Mesendoderm (in vitro differentiated cells): Measurements from ENCODE around the gene ARHGEF4.

Experiments
- DNase-seq: peaks from one replicate; pipeline ENCODE4 v3.0.0; 2013
- H2AK5ac ChIP-seq: 2 replicates; pipeline ENCODE4 v1.6.1; 2013; ENCODE audit warnings: low read length, inconsistent platforms
- H2BK120ac ChIP-seq: 2 replicates; pipeline ENCODE4 v1.6.1; 2013; ENCODE audit warnings: low read depth, mild to moderate bottlenecking, low read length, moderate library complexity, mixed read lengths
- H2BK15ac ChIP-seq: replicated peaks from 2 replicates; pipeline ENCODE4 v1.6.1; 2013; ENCODE audit warnings: low read depth, mild to moderate bottlenecking, moderate library complexity
- H2BK5ac ChIP-seq: 2 replicates; pipeline ENCODE4 v1.6.1; 2013; ENCODE audit warnings: low read length, inconsistent platforms
- H3K18ac ChIP-seq: 2 replicates; pipeline ENCODE4 v1.6.1; 2013; ENCODE audit warnings: mild to moderate bottlenecking, low read length, mixed read lengths
- H3K23ac ChIP-seq: one replicate; pipeline ENCODE4 v1.6.1; 2013; ENCODE audit warnings: low read length
- H3K27ac ChIP-seq: 2 replicates; pipeline ENCODE4 v1.5.1; 2013; ENCODE audit warnings: low read depth, mild to moderate bottlenecking, inconsistent platforms, low read length, moderate library complexity
- H3K27me3 ChIP-seq: 2 replicates; pipeline ENCODE4 v1.6.1; 2013; ENCODE audit warnings: low read length, control low read depth, mild to moderate bottlenecking, inconsistent platforms; ENCODE audit not compliant: insufficient read depth, poor library complexity
- H3K36me3 ChIP-seq: 2 replicates; pipeline ENCODE4 v1.6.1; 2013; ENCODE audit warnings: low read length, inconsistent platforms; ENCODE audit not compliant: control insufficient read depth, insufficient read depth
- H3K4ac ChIP-seq: one replicate; pipeline ENCODE4 v1.6.1; 2013; ENCODE audit warnings: low read depth, mild to moderate bottlenecking, low read length, moderate library complexity
- H3K4me1 ChIP-seq: 2 replicates; pipeline ENCODE4 v1.6.1; 2013; ENCODE audit warnings: low read depth, low read length, inconsistent platforms; ENCODE audit not compliant: control insufficient read depth
- H3K4me2 ChIP-seq: 2 replicates; pipeline ENCODE4 v1.6.1; 2013; ENCODE audit warnings: low read length
- H3K4me3 ChIP-seq: 2 replicates; pipeline ENCODE4 v1.5.1; 2013; ENCODE audit warnings: mild to moderate bottlenecking, low read length
- H3K56ac ChIP-seq: one replicate; pipeline ENCODE4 v1.6.1; 2013; ENCODE audit warnings: low read length
- H3K79me1 ChIP-seq: 2 replicates; pipeline ENCODE4 v1.6.1; 2013; ENCODE audit warnings: low read length, inconsistent platforms
- H3K79me2 ChIP-seq: 2 replicates; pipeline ENCODE4 v1.6.1; 2013; ENCODE audit warnings: mild to moderate bottlenecking, low read length; ENCODE audit not compliant: control insufficient read depth, insufficient read depth
- H3K9ac ChIP-seq: 2 replicates; pipeline ENCODE4 v1.6.1; 2013; ENCODE audit warnings: low read length, inconsistent platforms
- H4K5ac ChIP-seq: one replicate; pipeline ENCODE4 v1.6.1; 2013; ENCODE audit warnings: low read length
- H4K8ac ChIP-seq: one replicate; pipeline ENCODE4 v1.6.1; 2013; ENCODE audit warnings: low read depth, mild to moderate bottlenecking, control low read depth, low read length, moderate library complexity
- WGBS: extraction: QIAGEN DNeasy Blood & Tissue Kit; methylation state at CpG from one replicate; pipeline ENCODE4 v1.1.7; 2013; ENCODE audit warnings: low lambda C conversion rate, missing lambda C conversion rate; ENCODE audit not compliant: insufficient coverage; ENCODE audit errors: extremely low coverage; 5-methylcytosine and 5-hydroxymethylcytosine counted together

Gene ARHGEF4

GRCh38 chr2:131037398-131038257, 200.9 kb downstream of the ARHGEF4 start:
- Histone ChIP-seq H4K8ac (no peak overlapping the region), H2AK5ac (no peak overlapping the region), H4K5ac (no peak overlapping the region), H3K18ac (no peak overlapping the region), H2BK5ac (no peak overlapping the region), H3K27ac (no peak overlapping the region), H3K23ac (no peak overlapping the region), H3K4me3 (no peak overlapping the region), H3K36me3 (no peaks in the 10 kb centered on the region), H3K4me2 (no peak overlapping the region), H3K56ac (no peak overlapping the region), H2BK15ac (no peak overlapping the region), H2BK120ac (no peak overlapping the region), H3K4ac (no peak overlapping the region), H3K79me2 (no peaks in the 10 kb centered on the region), H3K4me1 (peaks cover 2% of the 10 kb centered on the region), H3K79me1 (no peaks in the 10 kb centered on the region), H3K27me3 (peaks cover 5% of the 10 kb centered on the region), H3K9ac (no peak overlapping the region)
- peak; percentile 19 for DNase-seq
- no CpG with 5 or more reads among the region's 6 CpGs for WGBS

GRCh38 chr2:131038258-131039100, 201.8 kb downstream of the ARHGEF4 start:
- H2AK5ac ChIP-seq, result no peak overlapping the region
- no peaks in the 10 kb centered on the region for H3K36me3 ChIP-seq
- H3K18ac ChIP-seq, result no peak overlapping the region
- no peaks in the 10 kb centered on the region for H3K79me2 ChIP-seq
- no peak overlapping the region for H3K4ac ChIP-seq
- H3K9ac ChIP-seq, result no peak overlapping the region
- no CpG with 5 or more reads among the region's 17 CpGs for WGBS
- peaks cover 2% of the 10 kb centered on the region for H3K4me1 ChIP-seq
- H3K23ac ChIP-seq, result no peak overlapping the region
- H2BK120ac ChIP-seq, result no peak overlapping the region
- H2BK15ac ChIP-seq, result no peak overlapping the region
- H3K4me3 ChIP-seq, result no peak overlapping the region
- H4K5ac ChIP-seq, result no peak overlapping the region
- no peak overlapping the region for H3K27ac ChIP-seq
- no peak overlapping the region for H3K4me2 ChIP-seq
- no peaks in the 10 kb centered on the region for H3K79me1 ChIP-seq
- no peak overlapping the region for H3K56ac ChIP-seq
- peaks cover 5% of the 10 kb centered on the region for H3K27me3 ChIP-seq
- no peak for DNase-seq
- H2BK5ac ChIP-seq, result no peak overlapping the region
- H4K8ac ChIP-seq, result no peak overlapping the region

- Histone ChIP-seq H3K23ac (no peak overlapping the region), H3K36me3 (no peaks in the 10 kb centered on the region), H2BK120ac (no peak overlapping the region), H2BK5ac (no peak overlapping the region), H3K4me1 (peaks cover 2% of the 10 kb centered on the region), H3K79me1 (no peaks in the 10 kb centered on the region), H3K4me3 (no peak overlapping the region), H3K4me2 (no peak overlapping the region), H2BK15ac (no peak overlapping the region), H3K27ac (no peak overlapping the region), H3K56ac (no peak overlapping the region), H3K18ac (no peak overlapping the region), H2AK5ac (no peak overlapping the region), H4K5ac (no peak overlapping the region), H3K4ac (no peak overlapping the region), H3K9ac (no peak overlapping the region), H3K27me3 (peaks cover 5% of the 10 kb centered on the region), H3K79me2 (no peaks in the 10 kb centered on the region), H4K8ac (no peak overlapping the region)
- WGBS, result no CpG with 5 or more reads among the region's 9 CpGs
- no peak for DNase-seq
These were observed 202.4 kb downstream of the ARHGEF4 start for GRCh38 chr2:131039101-131039440.

GRCh38 chr2:131039535-131039907, 202.8 kb downstream of the ARHGEF4 start:
- no peak overlapping the region for H4K5ac ChIP-seq
- no peak overlapping the region for H3K23ac ChIP-seq
- H3K4me1 ChIP-seq, result peaks cover 2% of the 10 kb centered on the region
- no peak overlapping the region for H2BK15ac ChIP-seq
- DNase-seq, result no peak
- no peaks in the 10 kb centered on the region for H3K36me3 ChIP-seq
- H3K18ac ChIP-seq, result no peak overlapping the region
- peaks cover under 1% of the 10 kb centered on the region for H3K27me3 ChIP-seq
- no peak overlapping the region for H3K4me2 ChIP-seq
- H3K4me3 ChIP-seq, result no peak overlapping the region
- no peak overlapping the region for H4K8ac ChIP-seq
- no CpG with 5 or more reads among the region's 23 CpGs for WGBS
- no peak overlapping the region for H2AK5ac ChIP-seq
- no peak overlapping the region for H3K27ac ChIP-seq
- no peak overlapping the region for H3K4ac ChIP-seq
- no peaks in the 10 kb centered on the region for H3K79me2 ChIP-seq
- H2BK120ac ChIP-seq, result no peak overlapping the region
- no peak overlapping the region for H3K9ac ChIP-seq
- no peak overlapping the region for H3K56ac ChIP-seq
- no peaks in the 10 kb centered on the region for H3K79me1 ChIP-seq
- H2BK5ac ChIP-seq, result no peak overlapping the region

- H2BK5ac ChIP-seq, result no peak overlapping the region
- no CpG with 5 or more reads among the region's 75 CpGs for WGBS
- no peaks in the 10 kb centered on the region for H3K79me2 ChIP-seq
- H3K56ac ChIP-seq, result no peak overlapping the region
- no peak overlapping the region for H3K23ac ChIP-seq
- no peaks in the 10 kb centered on the region for H3K27me3 ChIP-seq
- no peak overlapping the region for H3K4ac ChIP-seq
- no peak overlapping the region for H3K4me2 ChIP-seq
- no peak overlapping the region for H3K18ac ChIP-seq
- no peak overlapping the region for H2AK5ac ChIP-seq
- H3K27ac ChIP-seq, result no peak overlapping the region
- no peak overlapping the region for H4K8ac ChIP-seq
- no peak overlapping the region for H2BK120ac ChIP-seq
- H3K36me3 ChIP-seq, result no peaks in the 10 kb centered on the region
- no peaks in the 10 kb centered on the region for H3K79me1 ChIP-seq
- no peak overlapping the region for H4K5ac ChIP-seq
- H3K4me3 ChIP-seq, result no peak overlapping the region
- no peak overlapping the region for H3K9ac ChIP-seq
- H3K4me1 ChIP-seq, result peaks cover 2% of the 10 kb centered on the region
- DNase-seq, result no peak
- H2BK15ac ChIP-seq, result no peak overlapping the region
These were observed 203.4 kb downstream of the ARHGEF4 start for GRCh38 chr2:131039908-131040660.
